ENCODE results near the gene PPT1.

Gene PPT1

GRCh38 chr1:40107290-40107959 is 10.4 kb upstream of the PPT1 start:
- TF ChIP-seq CTCF (IDR thresholded peaks at IDR 0.05; ENCODE audit: low read depth, low read length, missing control alignments) = no peak
- in situ Hi-C loops (cut with HindIII; ENCODE audit: low sequenced_read_pairs) = no loop called here
- no peak for DNase-seq (ENCODE audit: low read depth)
- H3K4me3 ChIP-seq (ENCODE audit: low read depth, low read length) = no peak overlapping the region

DNA sequence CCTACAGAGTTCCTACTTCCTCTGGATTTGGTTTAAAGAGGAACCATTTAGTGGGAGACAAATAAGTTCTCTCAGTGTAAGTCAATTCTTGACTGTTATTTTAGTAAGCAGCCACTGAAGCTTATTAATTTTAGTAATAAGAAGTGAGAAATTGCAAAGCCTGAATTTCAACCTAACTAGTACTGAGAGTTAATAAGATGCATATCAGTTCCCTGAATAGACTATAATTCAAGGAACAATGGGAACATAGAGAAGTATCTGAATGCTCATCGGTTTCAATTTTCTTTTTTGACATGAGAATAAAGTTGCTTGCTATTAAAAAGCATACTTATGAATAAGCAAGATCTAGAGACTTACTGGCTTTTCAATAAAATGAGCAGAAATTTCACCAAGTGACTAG is 8.0 kb upstream of the PPT1 start:
- H3K4me3 ChIP-seq (ENCODE audit: low read depth, low read length) = no peak overlapping the region
- in situ Hi-C loops (cut with HindIII; ENCODE audit: low sequenced_read_pairs) = no loop called here
- TF ChIP-seq CTCF (IDR thresholded peaks at IDR 0.05; ENCODE audit: low read depth, low read length, missing control alignments) = no peak
- DNase-seq (ENCODE audit: low read depth) = no peak

GRCh38 chr1:40102896-40103295 is 5.8 kb upstream of the PPT1 start:
- in situ Hi-C loops (cut with HindIII; ENCODE audit: low sequenced_read_pairs) = no loop called here
- H3K4me3 ChIP-seq (ENCODE audit: low read depth, low read length) = no peak overlapping the region
- TF ChIP-seq CTCF (IDR thresholded peaks at IDR 0.05; ENCODE audit: low read depth, low read length, missing control alignments) = no peak
- DNase-seq (ENCODE audit: low read depth) = no peak

DNA sequence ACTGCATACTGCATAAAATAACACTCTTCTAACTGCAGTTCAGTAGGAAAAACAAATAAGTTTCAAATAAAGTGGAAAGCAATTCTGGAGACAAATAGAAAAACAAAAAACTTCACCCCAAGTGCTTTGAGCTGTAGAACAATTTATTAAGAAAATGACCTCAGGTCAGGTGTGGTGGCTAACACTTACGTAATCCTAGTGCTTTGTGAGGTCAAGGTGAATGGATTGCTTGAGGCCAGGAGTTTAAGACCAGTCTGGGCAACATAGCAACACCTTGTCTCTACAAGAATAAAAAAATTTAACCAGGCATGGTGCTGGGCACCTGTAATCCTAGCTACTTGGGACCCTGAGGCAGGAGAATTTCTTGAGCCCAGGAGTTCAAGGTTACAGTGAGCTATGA is 5.0 kb upstream of the PPT1 start:
- H3K4me3 ChIP-seq (ENCODE audit: low read depth, low read length) = no peak overlapping the region
- no peak for DNase-seq (ENCODE audit: low read depth)
- in situ Hi-C loops (cut with HindIII; ENCODE audit: low sequenced_read_pairs) = no loop called here
- TF ChIP-seq CTCF (IDR thresholded peaks at IDR 0.05; ENCODE audit: low read depth, low read length, missing control alignments) = no peak

GRCh38 chr1:40096646-40096976 is 441 bp downstream of the PPT1 start:
- in situ Hi-C loops (cut with HindIII; ENCODE audit: low sequenced_read_pairs) = no loop called here
- DNase-seq (ENCODE audit: low read depth) = no peak
- peak overlapping the region; percentile 84 for H3K4me3 ChIP-seq (ENCODE audit: low read depth, low read length)
- no peak for TF ChIP-seq CTCF (IDR thresholded peaks at IDR 0.05; ENCODE audit: low read depth, low read length, missing control alignments)

DNA sequence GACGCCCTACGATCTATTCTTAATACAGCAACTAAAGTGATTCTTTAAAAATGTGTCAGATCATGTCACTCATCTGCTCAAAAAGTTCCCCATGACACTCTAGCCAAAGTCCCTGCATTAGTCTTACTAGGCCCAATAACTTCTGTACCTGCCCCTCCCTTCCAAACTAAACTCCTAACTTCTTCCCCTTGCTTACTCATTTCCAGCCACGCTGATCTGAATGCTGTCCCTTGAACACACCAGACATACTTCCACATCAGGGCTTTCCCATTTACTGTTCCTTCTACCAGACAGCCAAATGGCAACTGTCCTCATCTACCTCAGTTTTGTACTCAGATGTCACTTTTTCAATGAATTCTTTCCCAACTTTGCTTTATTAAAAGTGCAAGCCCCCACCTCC is 1.2 kb downstream of the PPT1 start:
- DNase-seq (ENCODE audit: low read depth) = no peak
- no peak overlapping the region for H3K4me3 ChIP-seq (ENCODE audit: low read depth, low read length)
- in situ Hi-C loops (cut with HindIII; ENCODE audit: low sequenced_read_pairs) = no loop called here
- no peak for TF ChIP-seq CTCF (IDR thresholded peaks at IDR 0.05; ENCODE audit: low read depth, low read length, missing control alignments)
